ENCODE data around the gene LPP. TPM values are rescaled to one million over a fixed set of nuclear protein-coding genes. Genes with fewer than 3 reads are reported as not detected.

The LPP gene
- total and polyA plus RNA-seq, 2 of the 13 experiments (the other 11 are each of a cell fraction or from before 2014, with no cell fraction given), result 19.2 to 29.9 TPM

DNA sequence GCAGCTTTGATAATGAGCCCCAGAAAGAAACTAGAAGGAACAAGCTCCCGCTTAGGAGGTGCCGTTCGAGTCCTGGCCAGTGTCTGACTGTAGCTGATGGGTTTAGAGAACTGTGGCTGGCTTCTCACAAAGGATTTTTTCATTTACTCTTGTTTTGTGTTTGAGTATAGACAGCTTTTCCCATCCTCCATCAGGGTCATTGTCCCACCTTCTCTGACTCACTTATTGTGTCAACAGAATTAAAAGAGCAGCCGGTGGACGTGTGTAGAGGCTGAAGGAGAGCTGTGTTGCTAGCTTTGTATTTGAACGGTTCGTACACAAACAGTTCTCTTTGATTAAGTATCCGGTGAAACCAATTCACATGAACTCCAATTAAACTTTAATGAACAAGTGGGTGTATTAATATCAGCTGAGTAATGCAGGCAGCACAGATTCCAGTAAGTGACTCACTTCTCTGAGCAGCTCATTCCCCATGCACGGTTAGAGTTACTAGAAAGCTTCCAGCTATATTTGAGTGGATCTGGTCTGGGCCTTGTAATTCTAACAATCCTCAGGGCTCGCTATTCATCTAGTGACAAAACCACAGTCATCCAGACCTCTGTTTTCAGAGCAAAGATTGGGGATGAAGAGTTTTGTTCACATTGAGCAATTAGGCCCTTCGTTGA, 141.0 kb downstream of the LPP start (continued):
- TF ChIP-seq, protein P1, sequence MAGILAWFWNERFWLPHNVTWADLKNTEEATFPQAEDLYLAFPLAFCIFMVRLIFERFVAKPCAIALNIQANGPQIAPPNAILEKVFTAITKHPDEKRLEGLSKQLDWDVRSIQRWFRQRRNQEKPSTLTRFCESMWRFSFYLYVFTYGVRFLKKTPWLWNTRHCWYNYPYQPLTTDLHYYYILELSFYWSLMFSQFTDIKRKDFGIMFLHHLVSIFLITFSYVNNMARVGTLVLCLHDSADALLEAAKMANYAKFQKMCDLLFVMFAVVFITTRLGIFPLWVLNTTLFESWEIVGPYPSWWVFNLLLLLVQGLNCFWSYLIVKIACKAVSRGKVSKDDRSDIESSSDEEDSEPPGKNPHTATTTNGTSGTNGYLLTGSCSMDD (CRISPR knock-in tag; IDR thresholded peaks at IDR 0.05), result no peak
- TF ChIP-seq, protein P2, sequence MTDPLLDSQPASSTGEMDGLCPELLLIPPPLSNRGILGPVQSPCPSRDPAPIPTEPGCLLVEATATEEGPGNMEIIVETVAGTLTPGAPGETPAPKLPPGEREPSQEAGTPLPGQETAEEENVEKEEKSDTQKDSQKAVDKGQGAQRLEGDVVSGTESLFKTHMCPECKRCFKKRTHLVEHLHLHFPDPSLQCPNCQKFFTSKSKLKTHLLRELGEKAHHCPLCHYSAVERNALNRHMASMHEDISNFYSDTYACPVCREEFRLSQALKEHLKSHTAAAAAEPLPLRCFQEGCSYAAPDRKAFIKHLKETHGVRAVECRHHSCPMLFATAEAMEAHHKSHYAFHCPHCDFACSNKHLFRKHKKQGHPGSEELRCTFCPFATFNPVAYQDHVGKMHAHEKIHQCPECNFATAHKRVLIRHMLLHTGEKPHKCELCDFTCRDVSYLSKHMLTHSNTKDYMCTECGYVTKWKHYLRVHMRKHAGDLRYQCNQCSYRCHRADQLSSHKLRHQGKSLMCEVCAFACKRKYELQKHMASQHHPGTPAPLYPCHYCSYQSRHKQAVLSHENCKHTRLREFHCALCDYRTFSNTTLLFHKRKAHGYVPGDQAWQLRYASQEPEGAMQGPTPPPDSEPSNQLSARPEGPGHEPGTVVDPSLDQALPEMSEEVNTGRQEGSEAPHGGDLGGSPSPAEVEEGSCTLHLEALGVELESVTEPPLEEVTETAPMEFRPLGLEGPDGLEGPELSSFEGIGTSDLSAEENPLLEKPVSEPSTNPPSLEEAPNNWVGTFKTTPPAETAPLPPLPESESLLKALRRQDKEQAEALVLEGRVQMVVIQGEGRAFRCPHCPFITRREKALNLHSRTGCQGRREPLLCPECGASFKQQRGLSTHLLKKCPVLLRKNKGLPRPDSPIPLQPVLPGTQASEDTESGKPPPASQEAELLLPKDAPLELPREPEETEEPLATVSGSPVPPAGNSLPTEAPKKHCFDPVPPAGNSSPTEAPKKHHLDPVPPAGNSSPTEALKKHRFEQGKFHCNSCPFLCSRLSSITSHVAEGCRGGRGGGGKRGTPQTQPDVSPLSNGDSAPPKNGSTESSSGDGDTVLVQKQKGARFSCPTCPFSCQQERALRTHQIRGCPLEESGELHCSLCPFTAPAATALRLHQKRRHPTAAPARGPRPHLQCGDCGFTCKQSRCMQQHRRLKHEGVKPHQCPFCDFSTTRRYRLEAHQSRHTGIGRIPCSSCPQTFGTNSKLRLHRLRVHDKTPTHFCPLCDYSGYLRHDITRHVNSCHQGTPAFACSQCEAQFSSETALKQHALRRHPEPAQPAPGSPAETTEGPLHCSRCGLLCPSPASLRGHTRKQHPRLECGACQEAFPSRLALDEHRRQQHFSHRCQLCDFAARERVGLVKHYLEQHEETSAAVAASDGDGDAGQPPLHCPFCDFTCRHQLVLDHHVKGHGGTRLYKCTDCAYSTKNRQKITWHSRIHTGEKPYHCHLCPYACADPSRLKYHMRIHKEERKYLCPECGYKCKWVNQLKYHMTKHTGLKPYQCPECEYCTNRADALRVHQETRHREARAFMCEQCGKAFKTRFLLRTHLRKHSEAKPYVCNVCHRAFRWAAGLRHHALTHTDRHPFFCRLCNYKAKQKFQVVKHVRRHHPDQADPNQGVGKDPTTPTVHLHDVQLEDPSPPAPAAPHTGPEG (CRISPR knock-in tag; IDR thresholded peaks at IDR 0.05), result peak; percentile 79
- no peak for TF ChIP-seq ZNF484 (CRISPR knock-in tag; IDR thresholded peaks at IDR 0.05; ENCODE audit: borderline replicate concordance, low read depth)
- no peak for TF ChIP-seq NFE2L1 (CRISPR knock-in tag; IDR thresholded peaks at IDR 0.05; ENCODE audit: borderline replicate concordance)
- no peak for TF ChIP-seq ADNP (CRISPR knock-in tag; IDR thresholded peaks at IDR 0.05)
- TF ChIP-seq, protein P3, sequence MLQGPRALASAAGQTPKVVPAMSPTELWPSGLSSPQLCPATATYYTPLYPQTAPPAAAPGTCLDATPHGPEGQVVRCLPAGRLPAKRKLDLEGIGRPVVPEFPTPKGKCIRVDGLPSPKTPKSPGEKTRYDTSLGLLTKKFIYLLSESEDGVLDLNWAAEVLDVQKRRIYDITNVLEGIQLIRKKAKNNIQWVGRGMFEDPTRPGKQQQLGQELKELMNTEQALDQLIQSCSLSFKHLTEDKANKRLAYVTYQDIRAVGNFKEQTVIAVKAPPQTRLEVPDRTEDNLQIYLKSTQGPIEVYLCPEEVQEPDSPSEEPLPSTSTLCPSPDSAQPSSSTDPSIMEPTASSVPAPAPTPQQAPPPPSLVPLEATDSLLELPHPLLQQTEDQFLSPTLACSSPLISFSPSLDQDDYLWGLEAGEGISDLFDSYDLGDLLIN (CRISPR knock-in tag; IDR thresholded peaks at IDR 0.05; ENCODE audit: borderline replicate concordance), result no peak
- TF ChIP-seq ESRRA (CRISPR knock-in tag; IDR thresholded peaks at IDR 0.05; ENCODE audit: low read depth), result peak; percentile 53; the same call in 1 of the 2 replicates
- TF ChIP-seq ZNF629 (CRISPR knock-in tag; conservative IDR thresholded peaks at IDR 0.05), result peak; percentile 39; the same call in 1 of the 2 replicates
- no peak for TF ChIP-seq ZNF17 (CRISPR knock-in tag; IDR thresholded peaks at IDR 0.05)
- peak; percentile 93; the same call in 1 of the 2 replicates for TF ChIP-seq ZSCAN9 (CRISPR knock-in tag; IDR thresholded peaks at IDR 0.05; ENCODE audit: borderline replicate concordance)
- 0 out of 2 replicates have a peak, but pooled peaks have one; percentile 25 for TF ChIP-seq ZNF589 (CRISPR knock-in tag; conservative IDR thresholded peaks at IDR 0.05)
- no peak; the same call in 1 of the 2 replicates for TF ChIP-seq ZNF3 (CRISPR knock-in tag; IDR thresholded peaks at IDR 0.05)
- TF ChIP-seq SETDB1 (CRISPR knock-in tag; IDR thresholded peaks at IDR 0.05; ENCODE audit: borderline replicate concordance), result no peak
- no peak for TF ChIP-seq NBN (conservative IDR thresholded peaks at IDR 0.05)
- no peak for TF ChIP-seq ZMYM2 (CRISPR knock-in tag; IDR thresholded peaks at IDR 0.05)
- TF ChIP-seq ZNF550 (CRISPR knock-in tag; IDR thresholded peaks at IDR 0.05; ENCODE audit: borderline replicate concordance), result no peak
- no peak for TF ChIP-seq TSC22D2 (CRISPR knock-in tag; IDR thresholded peaks at IDR 0.05; ENCODE audit: borderline replicate concordance)
- TF ChIP-seq, protein P4, sequence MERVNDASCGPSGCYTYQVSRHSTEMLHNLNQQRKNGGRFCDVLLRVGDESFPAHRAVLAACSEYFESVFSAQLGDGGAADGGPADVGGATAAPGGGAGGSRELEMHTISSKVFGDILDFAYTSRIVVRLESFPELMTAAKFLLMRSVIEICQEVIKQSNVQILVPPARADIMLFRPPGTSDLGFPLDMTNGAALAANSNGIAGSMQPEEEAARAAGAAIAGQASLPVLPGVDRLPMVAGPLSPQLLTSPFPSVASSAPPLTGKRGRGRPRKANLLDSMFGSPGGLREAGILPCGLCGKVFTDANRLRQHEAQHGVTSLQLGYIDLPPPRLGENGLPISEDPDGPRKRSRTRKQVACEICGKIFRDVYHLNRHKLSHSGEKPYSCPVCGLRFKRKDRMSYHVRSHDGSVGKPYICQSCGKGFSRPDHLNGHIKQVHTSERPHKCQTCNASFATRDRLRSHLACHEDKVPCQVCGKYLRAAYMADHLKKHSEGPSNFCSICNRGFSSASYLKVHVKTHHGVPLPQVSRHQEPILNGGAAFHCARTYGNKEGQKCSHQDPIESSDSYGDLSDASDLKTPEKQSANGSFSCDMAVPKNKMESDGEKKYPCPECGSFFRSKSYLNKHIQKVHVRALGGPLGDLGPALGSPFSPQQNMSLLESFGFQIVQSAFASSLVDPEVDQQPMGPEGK (CRISPR knock-in tag; IDR thresholded peaks at IDR 0.05), result peak; percentile 64
- TF ChIP-seq SP5 (CRISPR knock-in tag; IDR thresholded peaks at IDR 0.05; ENCODE audit: borderline replicate concordance, low read depth), result peak; percentile 91
- peak; percentile 68; the same call in 1 of the 2 replicates for TF ChIP-seq ZNF441 (CRISPR knock-in tag; IDR thresholded peaks at IDR 0.05; ENCODE audit: borderline replicate concordance)
